ENCODE results near the gene RASGRP3. TPM values are rescaled to one million over a fixed set of nuclear protein-coding genes. Genes with fewer than 3 reads are reported as not detected.

Gene RASGRP3
- total RNA-seq, 1 experiment from 2014 or later: 0.59 TPM

- TF ChIP-seq ZNF274 (IDR thresholded peaks at IDR 0.05; ENCODE audit: low read depth, low read length): no peak
- no peak for TF ChIP-seq CEBPB (IDR thresholded peaks at IDR 0.05; ENCODE audit: low read depth)
Observed at GRCh38 chr2:33430856-33431255, 45.6 kb upstream of the RASGRP3 start (continued).

- Histone ChIP-seq H3K4me2 (ENCODE audit: low read length) (no peak overlapping the region), H3K4me1 (ENCODE audit: control insufficient read depth in 1 of 2, insufficient read depth in 2 of 2, low read length in 2 of 2) (no peaks in the 10 kb centered on the region), H3K9ac (ENCODE audit: low read length) (no peak overlapping the region), H3K27me3 (ENCODE audit: insufficient read depth, low read length) (no peaks in the 10 kb centered on the region), H3K79me2 (ENCODE audit: insufficient read depth, low read length) (no peaks in the 10 kb centered on the region), H3K36me3 (ENCODE audit: control insufficient read depth in 1 of 2, insufficient read depth in 2 of 2, low read length in 2 of 2) (no peaks in the 10 kb centered on the region), H3K27ac (ENCODE audit: low read depth, low read length) (no peak overlapping the region), H3K4me3 (replicated peaks in 1 of 2; ENCODE audit: low read depth in 1 of 2, low read length in 2 of 2) (no peak overlapping the region), H2AFZ (ENCODE audit: low read depth, low read length, poor library complexity, severe bottlenecking) (no peak overlapping the region), H4K20me1 (ENCODE audit: insufficient read depth) (no peaks in the 10 kb centered on the region), H3K9me2 (ENCODE audit: insufficient read depth) (no peaks in the 10 kb centered on the region), H3K9me3 (ENCODE audit: control insufficient read depth in 1 of 2, insufficient read depth in 1 of 2, low read depth in 1 of 2, low read length in 2 of 2) (no peaks in the 10 kb centered on the region)
- intact Hi-C loops (cut with micrococcal nuclease): no loop called here
- ATAC-seq (no peak), DNase-seq (ENCODE audit: low read depth, low spot score) (no peak)
- no TSS peak for BruUV-seq (replicated peaks)
- POLR2A ChIA-PET: no interaction called here
- CTCF ChIA-PET: interaction anchor here (1.0 to 2.6 kb wide), 4 partner anchors 9 to 150 kb away, joined by 3 to 8 read pairs (median 6); no protein-coding TSS in a partner anchor
- RAD21 ChIA-PET (ENCODE audit: low non-redundant PET in 1 of 2, low total read pairs in 2 of 2, uncharacterized antibody in 2 of 2, unreplicated experiment in 2 of 2): no interaction called here
- TF ChIP-seq ZNF274 (IDR thresholded peaks at IDR 0.05; ENCODE audit: low read depth, low read length) (no peak), ATF3 (IDR thresholded peaks at IDR 0.05) (no peak), SRF (IDR thresholded peaks at IDR 0.05; ENCODE audit: low read depth) (no peak), CEBPB (IDR thresholded peaks at IDR 0.05; ENCODE audit: low read depth) (no peak), SIN3A (IDR thresholded peaks at IDR 0.05; ENCODE audit: low read depth) (no peak), FOSL1 (IDR thresholded peaks at IDR 0.05; ENCODE audit: low read depth) (no peak), REST (IDR thresholded peaks at IDR 0.05; ENCODE audit: low read depth) (no peak), EGR1 (IDR thresholded peaks at IDR 0.05; ENCODE audit: low read depth) (no peak), TCF7L2 (IDR thresholded peaks at IDR 0.05; ENCODE audit: borderline replicate concordance, extremely low read depth, insufficient read depth, insufficient read length) (no peak), POLR2A (IDR thresholded peaks at IDR 0.05; ENCODE audit: borderline replicate concordance, extremely low read depth, insufficient read depth, insufficient read length) (no peak), CTCF (IDR thresholded peaks at IDR 0.05 in 2 of 3, conservative IDR thresholded peaks at IDR 0.05 in 1 of 3; ENCODE audit: borderline replicate concordance in 1 of 3, insufficient read depth in 1 of 3, low read depth in 2 of 3, low read length in 2 of 3) (no peak), JUND (IDR thresholded peaks at IDR 0.05) (no peak), ZBTB33 (IDR thresholded peaks at IDR 0.05; ENCODE audit: extremely low read depth, insufficient replicate concordance, low read length) (no peak), RAD21 (IDR thresholded peaks at IDR 0.05; ENCODE audit: low read depth) (no peak)
Observed at GRCh38 chr2:33432871-33433270, 43.6 kb upstream of the RASGRP3 start.

Measured in HCT116 (cell line).